Heart left ventricle (tissue), 13 donors: ENCODE results near the gene PTPRK.

Source experiments
- POLR2A ChIP-seq, 2 donors: fragments of 450-650 bp; IDR thresholded peaks; one replicate each; pipeline ENCODE4 v1.6.1; 2017; ENCODE audit warnings: antibody characterized with exemption in 2 of 2, mild to moderate bottlenecking in 2 of 2, moderate library complexity in 2 of 2
- TF ChIP-seq, protein P1 (sequence below), 12 donors: fragments of 200-600 bp; sonication (generic) in 4 of 12; IDR thresholded peaks; one replicate each; pipeline versions ENCODE4 v1.5.0 to v1.8.0; 2018 to 2022; ENCODE audit warnings: antibody characterized with exemption in 12 of 12, mild to moderate bottlenecking in 5 of 12
- donor health status: ischemic (EF 13 %, LVEDD 7.1; RV severe dilation, severe dysfunction).
- donor health status: DM: no; HTN: yes; CAD: no.
- donor health status: DM: no; HTN: no; CAD: no.
- donor health status: ischemic (EF 25% LVEDD 6.9; RV normal size, moderate dysfunction).
- donor health status: ischemic (EF 25% LVEDD 5.7; RV mildly dilated, moderate dysfunction).
- donor health status: ischemic (EF 35%, LVEDD 5.7; RV mildly dilated, moderate dysfunction).
- donor health status: nonischemic (EF 11% LVEDD 7.7; RV severe dilation, severe dysfunction).
- donor health status: DM: yes; HTN: yes; CAD: no.
- donor health status: PGD.
- donor health status: ischemic (EF 29% LVEDD 5.4; RV normal size, mild dysfunction).
- donor health status: nonischemic (EF 23%, LVEDD 6.1; RV moderate dilation, normal function).

DNA sequence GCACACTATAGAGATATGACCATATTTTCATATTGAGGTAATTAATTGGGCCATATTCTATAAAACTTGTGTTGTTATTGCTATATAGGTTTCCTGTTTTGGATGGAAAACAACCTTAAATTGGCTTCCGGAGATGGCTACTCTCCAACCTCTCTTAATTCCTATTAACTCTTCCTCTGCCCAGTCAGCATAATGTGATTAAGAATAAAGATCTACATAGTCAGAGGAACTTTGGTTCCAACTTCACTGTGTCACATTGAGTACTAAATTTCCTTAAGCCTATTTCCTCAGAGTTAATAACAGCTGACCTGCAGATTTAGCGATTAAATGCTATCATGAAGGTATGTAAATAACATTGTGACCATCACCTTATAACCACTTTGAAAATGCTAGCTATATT, 67.7 kb downstream of the PTPRK start:
- TF ChIP-seq, protein P1, sequence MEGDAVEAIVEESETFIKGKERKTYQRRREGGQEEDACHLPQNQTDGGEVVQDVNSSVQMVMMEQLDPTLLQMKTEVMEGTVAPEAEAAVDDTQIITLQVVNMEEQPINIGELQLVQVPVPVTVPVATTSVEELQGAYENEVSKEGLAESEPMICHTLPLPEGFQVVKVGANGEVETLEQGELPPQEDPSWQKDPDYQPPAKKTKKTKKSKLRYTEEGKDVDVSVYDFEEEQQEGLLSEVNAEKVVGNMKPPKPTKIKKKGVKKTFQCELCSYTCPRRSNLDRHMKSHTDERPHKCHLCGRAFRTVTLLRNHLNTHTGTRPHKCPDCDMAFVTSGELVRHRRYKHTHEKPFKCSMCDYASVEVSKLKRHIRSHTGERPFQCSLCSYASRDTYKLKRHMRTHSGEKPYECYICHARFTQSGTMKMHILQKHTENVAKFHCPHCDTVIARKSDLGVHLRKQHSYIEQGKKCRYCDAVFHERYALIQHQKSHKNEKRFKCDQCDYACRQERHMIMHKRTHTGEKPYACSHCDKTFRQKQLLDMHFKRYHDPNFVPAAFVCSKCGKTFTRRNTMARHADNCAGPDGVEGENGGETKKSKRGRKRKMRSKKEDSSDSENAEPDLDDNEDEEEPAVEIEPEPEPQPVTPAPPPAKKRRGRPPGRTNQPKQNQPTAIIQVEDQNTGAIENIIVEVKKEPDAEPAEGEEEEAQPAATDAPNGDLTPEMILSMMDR (IDR thresholded peaks at IDR 0.05), result no peak
- TF ChIP-seq POLR2A (IDR thresholded peaks at IDR 0.05), result no peak
